Measurements from ENCODE around the gene NPFFR1. TPM values are rescaled to one million over a fixed set of nuclear protein-coding genes. Genes with fewer than 3 reads are reported as not detected.

NPFFR1 gene
- total and polyA plus RNA-seq, 2 experiments from 2014 or later: 0.03 to 0.05 TPM

DNA sequence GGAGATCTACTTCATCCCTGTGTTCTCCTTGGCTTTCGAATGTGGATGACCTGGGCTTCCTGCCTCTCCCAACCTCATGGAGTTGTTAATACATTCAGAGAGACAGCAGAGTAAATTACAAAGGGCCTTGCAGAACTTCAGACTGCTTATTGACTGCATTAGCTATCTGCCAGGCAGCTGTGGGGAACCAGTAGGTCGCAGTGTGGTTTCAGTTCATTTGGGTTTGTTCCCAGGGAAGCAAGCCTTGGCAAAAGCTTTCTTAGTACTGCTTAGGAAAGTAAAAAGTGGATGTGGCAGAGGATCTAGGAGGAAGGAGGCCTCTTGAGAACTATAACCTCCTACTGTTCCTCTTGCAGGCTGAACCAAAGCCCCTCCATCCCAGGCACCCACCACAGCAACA, 9.2 kb downstream of the NPFFR1 start:
- H3K27ac ChIP-seq (ENCODE audit: low read depth): no peak overlapping the region
- H2AFZ ChIP-seq: no peak overlapping the region
- 0 out of 2 replicates have a peak, but pooled peaks cover 5% of the 10 kb centered on the region for H3K9me2 ChIP-seq (ENCODE audit: insufficient read depth)
- H3K4me1 ChIP-seq (ENCODE audit: insufficient read depth): peaks cover 8% of the 10 kb centered on the region; the same call in 1 of the 2 replicates
- no peaks in the 10 kb centered on the region for H3K27me3 ChIP-seq (ENCODE audit: insufficient read depth)
- Mint-ChIP-seq H3K27me3 (ENCODE audit: insufficient read depth, low read depth, poor library complexity) (no peaks in the 10 kb centered on the region), H3K4me3 (no peak overlapping the region), H3K27ac (no peak overlapping the region), H3K4me1 (peaks cover 15% of the 10 kb centered on the region), H3K36me3 (ENCODE audit: low read depth) (no peaks in the 10 kb centered on the region), H3K9me3 (no peaks in the 10 kb centered on the region)
- no peak overlapping the region for H3K4me2 ChIP-seq
- TF ChIP-seq CREB1 (CRISPR knock-in tag; IDR thresholded peaks at IDR 0.05; ENCODE audit: low read depth): no peak
- TF ChIP-seq STAT1 (IDR thresholded peaks at IDR 0.05; ENCODE audit: unreplicated experiment): no peak
- TF ChIP-seq ZNF331 (CRISPR knock-in tag; IDR thresholded peaks at IDR 0.05; ENCODE audit: low read depth): no peak
- TF ChIP-seq, protein P1, sequence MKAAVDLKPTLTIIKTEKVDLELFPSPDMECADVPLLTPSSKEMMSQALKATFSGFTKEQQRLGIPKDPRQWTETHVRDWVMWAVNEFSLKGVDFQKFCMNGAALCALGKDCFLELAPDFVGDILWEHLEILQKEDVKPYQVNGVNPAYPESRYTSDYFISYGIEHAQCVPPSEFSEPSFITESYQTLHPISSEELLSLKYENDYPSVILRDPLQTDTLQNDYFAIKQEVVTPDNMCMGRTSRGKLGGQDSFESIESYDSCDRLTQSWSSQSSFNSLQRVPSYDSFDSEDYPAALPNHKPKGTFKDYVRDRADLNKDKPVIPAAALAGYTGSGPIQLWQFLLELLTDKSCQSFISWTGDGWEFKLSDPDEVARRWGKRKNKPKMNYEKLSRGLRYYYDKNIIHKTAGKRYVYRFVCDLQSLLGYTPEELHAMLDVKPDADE (IDR thresholded peaks at IDR 0.05): no peak
- no peak for TF ChIP-seq NANOG (IDR thresholded peaks at IDR 0.05; ENCODE audit: borderline replicate concordance)
- no peak for TF ChIP-seq ZNF114 (CRISPR knock-in tag; IDR thresholded peaks at IDR 0.05)
- no peak for TF ChIP-seq EZH2phosphoT487 (IDR thresholded peaks at IDR 0.05; ENCODE audit: unreplicated experiment)
- no peak for TF ChIP-seq JUNB (IDR thresholded peaks at IDR 0.05; ENCODE audit: unreplicated experiment)
- no peak for TF ChIP-seq EZH2 (IDR thresholded peaks at IDR 0.05; ENCODE audit: low read depth, unreplicated experiment)
- TF ChIP-seq POLR2AphosphoS5 (IDR thresholded peaks at IDR 0.05; ENCODE audit: low read depth): no peak
- TF ChIP-seq, protein P2, sequence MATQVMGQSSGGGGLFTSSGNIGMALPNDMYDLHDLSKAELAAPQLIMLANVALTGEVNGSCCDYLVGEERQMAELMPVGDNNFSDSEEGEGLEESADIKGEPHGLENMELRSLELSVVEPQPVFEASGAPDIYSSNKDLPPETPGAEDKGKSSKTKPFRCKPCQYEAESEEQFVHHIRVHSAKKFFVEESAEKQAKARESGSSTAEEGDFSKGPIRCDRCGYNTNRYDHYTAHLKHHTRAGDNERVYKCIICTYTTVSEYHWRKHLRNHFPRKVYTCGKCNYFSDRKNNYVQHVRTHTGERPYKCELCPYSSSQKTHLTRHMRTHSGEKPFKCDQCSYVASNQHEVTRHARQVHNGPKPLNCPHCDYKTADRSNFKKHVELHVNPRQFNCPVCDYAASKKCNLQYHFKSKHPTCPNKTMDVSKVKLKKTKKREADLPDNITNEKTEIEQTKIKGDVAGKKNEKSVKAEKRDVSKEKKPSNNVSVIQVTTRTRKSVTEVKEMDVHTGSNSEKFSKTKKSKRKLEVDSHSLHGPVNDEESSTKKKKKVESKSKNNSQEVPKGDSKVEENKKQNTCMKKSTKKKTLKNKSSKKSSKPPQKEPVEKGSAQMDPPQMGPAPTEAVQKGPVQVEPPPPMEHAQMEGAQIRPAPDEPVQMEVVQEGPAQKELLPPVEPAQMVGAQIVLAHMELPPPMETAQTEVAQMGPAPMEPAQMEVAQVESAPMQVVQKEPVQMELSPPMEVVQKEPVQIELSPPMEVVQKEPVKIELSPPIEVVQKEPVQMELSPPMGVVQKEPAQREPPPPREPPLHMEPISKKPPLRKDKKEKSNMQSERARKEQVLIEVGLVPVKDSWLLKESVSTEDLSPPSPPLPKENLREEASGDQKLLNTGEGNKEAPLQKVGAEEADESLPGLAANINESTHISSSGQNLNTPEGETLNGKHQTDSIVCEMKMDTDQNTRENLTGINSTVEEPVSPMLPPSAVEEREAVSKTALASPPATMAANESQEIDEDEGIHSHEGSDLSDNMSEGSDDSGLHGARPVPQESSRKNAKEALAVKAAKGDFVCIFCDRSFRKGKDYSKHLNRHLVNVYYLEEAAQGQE (IDR thresholded peaks at IDR 0.05; ENCODE audit: unreplicated experiment): no peak
- TF ChIP-seq, protein P3, sequence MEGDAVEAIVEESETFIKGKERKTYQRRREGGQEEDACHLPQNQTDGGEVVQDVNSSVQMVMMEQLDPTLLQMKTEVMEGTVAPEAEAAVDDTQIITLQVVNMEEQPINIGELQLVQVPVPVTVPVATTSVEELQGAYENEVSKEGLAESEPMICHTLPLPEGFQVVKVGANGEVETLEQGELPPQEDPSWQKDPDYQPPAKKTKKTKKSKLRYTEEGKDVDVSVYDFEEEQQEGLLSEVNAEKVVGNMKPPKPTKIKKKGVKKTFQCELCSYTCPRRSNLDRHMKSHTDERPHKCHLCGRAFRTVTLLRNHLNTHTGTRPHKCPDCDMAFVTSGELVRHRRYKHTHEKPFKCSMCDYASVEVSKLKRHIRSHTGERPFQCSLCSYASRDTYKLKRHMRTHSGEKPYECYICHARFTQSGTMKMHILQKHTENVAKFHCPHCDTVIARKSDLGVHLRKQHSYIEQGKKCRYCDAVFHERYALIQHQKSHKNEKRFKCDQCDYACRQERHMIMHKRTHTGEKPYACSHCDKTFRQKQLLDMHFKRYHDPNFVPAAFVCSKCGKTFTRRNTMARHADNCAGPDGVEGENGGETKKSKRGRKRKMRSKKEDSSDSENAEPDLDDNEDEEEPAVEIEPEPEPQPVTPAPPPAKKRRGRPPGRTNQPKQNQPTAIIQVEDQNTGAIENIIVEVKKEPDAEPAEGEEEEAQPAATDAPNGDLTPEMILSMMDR (conservative IDR thresholded peaks at IDR 0.05; ENCODE audit: low read depth in 2 of 2): no peak
- TF ChIP-seq, protein P4, sequence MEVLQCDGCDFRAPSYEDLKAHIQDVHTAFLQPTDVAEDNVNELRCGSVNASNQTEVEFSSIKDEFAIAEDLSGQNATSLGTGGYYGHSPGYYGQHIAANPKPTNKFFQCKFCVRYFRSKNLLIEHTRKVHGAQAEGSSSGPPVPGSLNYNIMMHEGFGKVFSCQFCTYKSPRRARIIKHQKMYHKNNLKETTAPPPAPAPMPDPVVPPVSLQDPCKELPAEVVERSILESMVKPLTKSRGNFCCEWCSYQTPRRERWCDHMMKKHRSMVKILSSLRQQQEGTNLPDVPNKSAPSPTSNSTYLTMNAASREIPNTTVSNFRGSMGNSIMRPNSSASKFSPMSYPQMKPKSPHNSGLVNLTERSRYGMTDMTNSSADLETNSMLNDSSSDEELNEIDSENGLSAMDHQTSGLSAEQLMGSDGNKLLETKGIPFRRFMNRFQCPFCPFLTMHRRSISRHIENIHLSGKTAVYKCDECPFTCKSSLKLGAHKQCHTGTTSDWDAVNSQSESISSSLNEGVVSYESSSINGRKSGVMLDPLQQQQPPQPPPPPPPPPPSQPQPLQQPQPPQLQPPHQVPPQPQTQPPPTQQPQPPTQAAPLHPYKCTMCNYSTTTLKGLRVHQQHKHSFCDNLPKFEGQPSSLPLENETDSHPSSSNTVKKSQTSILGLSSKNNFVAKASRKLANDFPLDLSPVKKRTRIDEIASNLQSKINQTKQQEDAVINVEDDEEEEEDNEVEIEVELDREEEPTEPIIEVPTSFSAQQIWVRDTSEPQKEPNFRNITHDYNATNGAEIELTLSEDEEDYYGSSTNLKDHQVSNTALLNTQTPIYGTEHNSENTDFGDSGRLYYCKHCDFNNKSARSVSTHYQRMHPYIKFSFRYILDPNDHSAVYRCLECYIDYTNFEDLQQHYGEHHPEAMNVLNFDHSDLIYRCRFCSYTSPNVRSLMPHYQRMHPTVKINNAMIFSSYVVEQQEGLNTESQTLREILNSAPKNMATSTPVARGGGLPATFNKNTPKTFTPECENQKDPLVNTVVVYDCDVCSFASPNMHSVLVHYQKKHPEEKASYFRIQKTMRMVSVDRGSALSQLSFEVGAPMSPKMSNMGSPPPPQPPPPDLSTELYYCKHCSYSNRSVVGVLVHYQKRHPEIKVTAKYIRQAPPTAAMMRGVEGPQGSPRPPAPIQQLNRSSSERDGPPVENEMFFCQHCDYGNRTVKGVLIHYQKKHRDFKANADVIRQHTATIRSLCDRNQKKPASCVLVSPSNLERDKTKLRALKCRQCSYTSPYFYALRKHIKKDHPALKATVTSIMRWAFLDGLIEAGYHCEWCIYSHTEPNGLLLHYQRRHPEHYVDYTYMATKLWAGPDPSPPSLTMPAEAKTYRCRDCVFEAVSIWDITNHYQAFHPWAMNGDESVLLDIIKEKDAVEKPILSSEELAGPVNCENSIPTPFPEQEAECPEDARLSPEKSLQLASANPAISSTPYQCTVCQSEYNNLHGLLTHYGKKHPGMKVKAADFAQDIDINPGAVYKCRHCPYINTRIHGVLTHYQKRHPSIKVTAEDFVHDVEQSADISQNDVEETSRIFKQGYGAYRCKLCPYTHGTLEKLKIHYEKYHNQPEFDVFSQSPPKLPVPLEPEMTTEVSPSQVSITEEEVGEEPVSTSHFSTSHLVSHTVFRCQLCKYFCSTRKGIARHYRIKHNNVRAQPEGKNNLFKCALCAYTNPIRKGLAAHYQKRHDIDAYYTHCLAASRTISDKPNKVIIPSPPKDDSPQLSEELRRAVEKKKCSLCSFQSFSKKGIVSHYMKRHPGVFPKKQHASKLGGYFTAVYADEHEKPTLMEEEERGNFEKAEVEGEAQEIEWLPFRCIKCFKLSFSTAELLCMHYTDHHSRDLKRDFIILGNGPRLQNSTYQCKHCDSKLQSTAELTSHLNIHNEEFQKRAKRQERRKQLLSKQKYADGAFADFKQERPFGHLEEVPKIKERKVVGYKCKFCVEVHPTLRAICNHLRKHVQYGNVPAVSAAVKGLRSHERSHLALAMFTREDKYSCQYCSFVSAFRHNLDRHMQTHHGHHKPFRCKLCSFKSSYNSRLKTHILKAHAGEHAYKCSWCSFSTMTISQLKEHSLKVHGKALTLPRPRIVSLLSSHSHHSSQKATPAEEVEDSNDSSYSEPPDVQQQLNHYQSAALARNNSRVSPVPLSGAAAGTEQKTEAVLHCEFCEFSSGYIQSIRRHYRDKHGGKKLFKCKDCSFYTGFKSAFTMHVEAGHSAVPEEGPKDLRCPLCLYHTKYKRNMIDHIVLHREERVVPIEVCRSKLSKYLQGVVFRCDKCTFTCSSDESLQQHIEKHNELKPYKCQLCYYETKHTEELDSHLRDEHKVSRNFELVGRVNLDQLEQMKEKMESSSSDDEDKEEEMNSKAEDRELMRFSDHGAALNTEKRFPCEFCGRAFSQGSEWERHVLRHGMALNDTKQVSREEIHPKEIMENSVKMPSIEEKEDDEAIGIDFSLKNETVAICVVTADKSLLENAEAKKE (CRISPR knock-in tag; IDR thresholded peaks at IDR 0.05): no peak
- no peaks in the 10 kb centered on the region for H3F3A ChIP-seq (replicated peaks; ENCODE audit: low read depth)
- no peaks in the 10 kb centered on the region for H4K20me1 ChIP-seq (replicated peaks; ENCODE audit: insufficient read depth)
- H3K4me3 ChIP-seq: no peak overlapping the region
- no peaks in the 10 kb centered on the region for H3K36me3 ChIP-seq (ENCODE audit: insufficient read depth)
- ATAC-seq (no peak), DNase-seq (ENCODE audit: low spot score) (no peak)
- no peaks in the 10 kb centered on the region for H3K79me2 ChIP-seq (replicated peaks; ENCODE audit: insufficient read depth)
